ENCODE data around the gene WDR27. TPM values are rescaled to one million over a fixed set of nuclear protein-coding genes. Genes with fewer than 3 reads are reported as not detected.

WDR27 gene
- polyA plus RNA-seq, 1 experiment = 28.7 TPM

DNA sequence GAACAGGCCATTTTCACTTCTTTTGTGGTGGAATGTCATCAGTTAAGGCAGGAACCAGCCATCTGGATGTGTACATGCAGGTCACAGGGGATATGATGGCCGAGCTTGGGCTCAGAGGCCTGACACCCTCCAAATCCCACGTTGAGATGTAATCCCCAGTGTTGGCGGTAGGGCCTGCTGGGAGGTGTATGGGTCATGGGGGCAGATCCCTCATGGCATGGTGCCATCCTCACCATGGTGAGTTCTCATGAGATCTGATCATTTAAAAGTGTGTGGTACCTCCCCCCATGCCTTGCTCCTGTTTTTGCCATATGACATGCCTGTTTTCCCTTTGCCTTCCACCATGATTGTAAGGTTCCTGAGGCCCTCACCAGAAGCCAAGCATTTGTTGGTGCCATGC is 26.8 kb downstream of the WDR27 start:
- Histone ChIP-seq H3K4me3 (ENCODE audit: low read depth, low read length) (no peak overlapping the region), H3K36me3 (ENCODE audit: control insufficient read depth, insufficient read depth, low read length) (0 out of 2 replicates have a peak, but pooled peaks cover 2% of the 10 kb centered on the region), H3K27me3 (ENCODE audit: control insufficient read depth, insufficient read depth, low read length) (no peaks in the 10 kb centered on the region)
- TF ChIP-seq, protein P1, sequence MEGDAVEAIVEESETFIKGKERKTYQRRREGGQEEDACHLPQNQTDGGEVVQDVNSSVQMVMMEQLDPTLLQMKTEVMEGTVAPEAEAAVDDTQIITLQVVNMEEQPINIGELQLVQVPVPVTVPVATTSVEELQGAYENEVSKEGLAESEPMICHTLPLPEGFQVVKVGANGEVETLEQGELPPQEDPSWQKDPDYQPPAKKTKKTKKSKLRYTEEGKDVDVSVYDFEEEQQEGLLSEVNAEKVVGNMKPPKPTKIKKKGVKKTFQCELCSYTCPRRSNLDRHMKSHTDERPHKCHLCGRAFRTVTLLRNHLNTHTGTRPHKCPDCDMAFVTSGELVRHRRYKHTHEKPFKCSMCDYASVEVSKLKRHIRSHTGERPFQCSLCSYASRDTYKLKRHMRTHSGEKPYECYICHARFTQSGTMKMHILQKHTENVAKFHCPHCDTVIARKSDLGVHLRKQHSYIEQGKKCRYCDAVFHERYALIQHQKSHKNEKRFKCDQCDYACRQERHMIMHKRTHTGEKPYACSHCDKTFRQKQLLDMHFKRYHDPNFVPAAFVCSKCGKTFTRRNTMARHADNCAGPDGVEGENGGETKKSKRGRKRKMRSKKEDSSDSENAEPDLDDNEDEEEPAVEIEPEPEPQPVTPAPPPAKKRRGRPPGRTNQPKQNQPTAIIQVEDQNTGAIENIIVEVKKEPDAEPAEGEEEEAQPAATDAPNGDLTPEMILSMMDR (IDR thresholded peaks at IDR 0.05; ENCODE audit: insufficient read depth, low read depth, low read length) = no peak
- ChIA-PET CTCF (no interaction called here), POLR2A (no interaction called here)
- DNase-seq (ENCODE audit: low read depth) = no peak

DNA sequence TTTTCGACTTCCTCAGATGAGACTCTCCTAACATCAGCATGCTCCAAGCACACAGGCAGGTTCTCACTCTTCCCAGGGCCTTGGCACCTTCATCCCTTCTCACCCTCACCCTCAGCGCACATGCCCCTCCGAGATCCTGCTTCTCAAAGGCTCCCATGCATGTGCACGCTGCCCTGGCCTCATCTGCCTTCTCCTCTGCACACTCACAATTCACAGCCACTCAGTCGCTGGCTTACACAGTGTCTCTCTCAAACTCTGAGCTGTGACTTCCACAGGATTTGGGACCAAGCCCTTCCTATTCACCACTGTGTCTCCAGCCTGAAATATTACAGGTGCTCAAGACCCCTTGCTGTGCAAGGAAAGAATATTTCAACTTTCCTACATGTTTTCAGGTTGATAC is 30.3 kb downstream of the WDR27 start:
- Histone ChIP-seq H3K27me3 (ENCODE audit: control insufficient read depth, insufficient read depth, low read length) (no peaks in the 10 kb centered on the region), H3K36me3 (ENCODE audit: control insufficient read depth, insufficient read depth, low read length) (peaks cover 7% of the 10 kb centered on the region; the same call in 1 of the 2 replicates), H3K4me3 (ENCODE audit: low read depth, low read length) (no peak overlapping the region)
- ChIA-PET POLR2A (no interaction called here), CTCF (no interaction called here)
- DNase-seq (ENCODE audit: low read depth) = no peak
- TF ChIP-seq, protein P1 (IDR thresholded peaks at IDR 0.05; ENCODE audit: insufficient read depth, low read depth, low read length) = no peak

- no peak for DNase-seq (ENCODE audit: low read depth)
- no peak overlapping the region for H3K4me3 ChIP-seq (ENCODE audit: low read depth, low read length)
- peaks cover 5% of the 10 kb centered on the region; the same call in 1 of the 2 replicates for H3K36me3 ChIP-seq (ENCODE audit: control insufficient read depth, insufficient read depth, low read length)
- TF ChIP-seq, protein P1 (IDR thresholded peaks at IDR 0.05; ENCODE audit: insufficient read depth, low read depth, low read length) = no peak
- CTCF ChIA-PET = no interaction called here
- H3K27me3 ChIP-seq (ENCODE audit: control insufficient read depth, insufficient read depth, low read length) = no peaks in the 10 kb centered on the region
- POLR2A ChIA-PET = no interaction called here
Observed at GRCh38 chr6:169669889-169670288, 31.9 kb downstream of the WDR27 start.

DNA sequence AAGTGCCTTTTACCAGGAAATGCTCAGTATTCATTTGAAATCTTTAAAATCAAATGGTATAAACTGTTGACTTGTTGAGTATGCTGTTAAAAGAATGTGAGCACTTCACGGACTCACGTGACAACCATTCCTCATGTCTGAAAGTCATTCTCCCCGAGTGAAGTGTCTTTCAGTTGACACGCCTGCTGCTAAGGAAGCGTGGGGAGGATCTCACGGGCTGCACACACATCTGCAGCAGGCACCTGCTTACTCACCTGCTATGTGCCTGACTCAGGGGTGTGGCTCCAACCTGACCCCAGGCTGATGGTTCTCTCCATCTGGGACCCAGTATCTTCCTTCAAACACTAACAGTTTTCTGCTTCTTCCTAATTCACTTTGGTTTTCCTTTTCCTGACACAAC is 32.7 kb downstream of the WDR27 start:
- TF ChIP-seq, protein P1 (IDR thresholded peaks at IDR 0.05; ENCODE audit: insufficient read depth, low read depth, low read length) = no peak
- Histone ChIP-seq H3K36me3 (ENCODE audit: control insufficient read depth, insufficient read depth, low read length) (peaks cover 5% of the 10 kb centered on the region), H3K4me3 (ENCODE audit: low read depth, low read length) (no peak overlapping the region), H3K27me3 (ENCODE audit: control insufficient read depth, insufficient read depth, low read length) (no peaks in the 10 kb centered on the region)
- ChIA-PET POLR2A (no interaction called here), CTCF (no interaction called here)
- DNase-seq (ENCODE audit: low read depth) = no peak

DNA sequence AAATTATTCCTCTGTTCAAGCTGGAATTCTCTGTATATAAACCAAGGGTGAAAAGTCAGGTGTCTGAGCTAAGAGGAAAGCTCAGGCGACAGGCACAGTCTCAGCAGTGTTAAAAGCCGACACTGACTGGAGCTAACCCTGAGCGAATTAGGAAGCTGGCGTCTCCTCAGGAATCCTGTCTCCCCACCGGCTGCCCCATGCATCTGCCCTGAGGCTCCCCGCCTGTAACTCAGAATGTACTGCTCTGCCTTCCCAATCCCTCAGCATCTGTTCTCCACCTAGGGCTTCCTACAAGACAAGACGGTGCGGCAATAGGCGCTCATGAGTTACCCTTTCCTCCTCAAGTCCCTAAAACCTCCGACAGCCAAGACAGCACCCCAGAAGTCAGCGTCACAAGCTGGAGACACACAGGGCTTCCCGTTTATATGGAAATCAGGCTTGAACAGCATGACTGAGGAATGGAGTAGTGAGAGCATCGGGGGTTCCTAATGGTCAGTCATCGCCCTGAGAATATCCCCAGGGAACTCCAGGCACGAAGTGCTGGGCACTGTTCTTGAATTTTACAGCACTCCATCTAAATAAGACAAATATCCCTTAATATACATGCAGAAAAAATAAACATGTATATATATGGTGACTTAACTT is 33.5 kb downstream of the WDR27 start:
- H3K27me3 ChIP-seq (ENCODE audit: control insufficient read depth, insufficient read depth, low read length) = no peaks in the 10 kb centered on the region
- H3K36me3 ChIP-seq (ENCODE audit: control insufficient read depth, insufficient read depth, low read length) = peaks cover 11% of the 10 kb centered on the region
- DNase-seq (ENCODE audit: low read depth) = no peak
- CTCF ChIA-PET = interaction anchor here (2.0 kb wide), 1 partner anchor 14 kb away, joined by 5 read pairs; no protein-coding TSS in a partner anchor
- TF ChIP-seq, protein P1 (IDR thresholded peaks at IDR 0.05; ENCODE audit: insufficient read depth, low read depth, low read length) = no peak
- no peak overlapping the region for H3K4me3 ChIP-seq (ENCODE audit: low read depth, low read length)
- POLR2A ChIA-PET = no interaction called here
